Measurements from ENCODE around the gene MAP2K5. TPM values are rescaled to one million over a fixed set of nuclear protein-coding genes. Genes with fewer than 3 reads are reported as not detected.

The MAP2K5 gene
- total RNA-seq, 1 experiment from 2014 or later = 13.6 TPM

DNA sequence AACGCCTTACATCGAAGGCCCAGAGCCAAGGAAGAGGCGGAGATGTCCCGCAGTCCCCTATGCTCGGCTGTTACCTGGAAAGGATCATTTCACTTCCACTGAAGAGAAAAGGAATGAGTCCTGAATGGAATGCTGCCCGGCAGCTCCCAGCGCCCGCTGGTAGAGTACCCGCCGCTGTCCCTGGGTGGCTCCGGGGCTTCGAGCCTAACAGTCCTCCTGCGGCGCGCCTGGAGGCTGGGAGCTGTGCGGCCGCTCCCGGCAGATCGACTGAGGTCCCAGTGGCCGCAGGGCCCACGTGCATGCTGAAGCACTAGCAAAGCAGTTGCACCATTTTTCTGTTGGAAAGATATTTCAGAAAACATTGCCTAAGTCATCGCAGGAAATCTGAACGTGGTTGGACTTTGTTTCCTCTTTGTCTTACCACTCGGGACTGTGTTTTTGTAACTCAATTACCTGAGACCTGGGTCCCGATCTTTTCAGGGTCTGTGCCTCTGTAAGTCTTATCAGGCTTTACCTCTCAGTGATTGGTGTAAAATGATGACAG is 296.4 kb downstream of the MAP2K5 start:
- Mint-ChIP-seq H3K4me1 (peaks cover 55% of the 10 kb centered on the region), H3K27me3 (ENCODE audit: low read depth) (peaks cover 70% of the 10 kb centered on the region), H3K27ac (no peak overlapping the region), H3K4me3 (peak overlapping the region; percentile 90), H3K36me3 (peaks cover 2% of the 10 kb centered on the region; the same call in 1 of the 2 replicates), H3K9me3 (no peaks in the 10 kb centered on the region)
- peak; percentile 83 for DNase-seq (ENCODE audit: low spot score)
- POLR2A ChIA-PET = no interaction called here
- TF ChIP-seq GABPB1 (CRISPR knock-in tag; IDR thresholded peaks at IDR 0.05) (peak; percentile 53; the same call in 1 of the 2 replicates), ZNF423 (CRISPR knock-in tag; IDR thresholded peaks at IDR 0.05) (peak; percentile 74; the same call in 1 of the 2 replicates), GTF2I (CRISPR knock-in tag; conservative IDR thresholded peaks at IDR 0.05) (no peak), NFATC4 (CRISPR knock-in tag; IDR thresholded peaks at IDR 0.05) (no peak), ZNF396 (CRISPR knock-in tag; IDR thresholded peaks at IDR 0.05; ENCODE audit: borderline replicate concordance) (no peak), ZNF232 (CRISPR knock-in tag; IDR thresholded peaks at IDR 0.05) (0 out of 2 replicates have a peak, but pooled peaks have one; percentile 22), PRRX2 (CRISPR knock-in tag; IDR thresholded peaks at IDR 0.05) (no peak), ZNF671 (CRISPR knock-in tag; IDR thresholded peaks at IDR 0.05) (no peak), JAZF1 (CRISPR knock-in tag; IDR thresholded peaks at IDR 0.05) (no peak), SP1 (CRISPR knock-in tag; conservative IDR thresholded peaks at IDR 0.05) (no peak), ZNF317 (CRISPR knock-in tag; IDR thresholded peaks at IDR 0.05; ENCODE audit: borderline replicate concordance, low read depth) (no peak), SMAD3 (CRISPR knock-in tag; IDR thresholded peaks at IDR 0.05; ENCODE audit: borderline replicate concordance) (no peak)
- TF ChIP-seq, protein P1, sequence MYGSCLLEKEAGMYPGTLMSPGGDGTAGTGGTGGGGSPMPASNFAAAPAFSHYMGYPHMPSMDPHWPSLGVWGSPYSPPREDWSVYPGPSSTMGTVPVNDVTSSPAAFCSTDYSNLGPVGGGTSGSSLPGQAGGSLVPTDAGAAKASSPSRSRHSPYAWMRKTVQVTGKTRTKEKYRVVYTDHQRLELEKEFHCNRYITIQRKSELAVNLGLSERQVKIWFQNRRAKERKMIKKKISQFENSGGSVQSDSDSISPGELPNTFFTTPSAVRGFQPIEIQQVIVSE (CRISPR knock-in tag; IDR thresholded peaks at IDR 0.05; ENCODE audit: borderline replicate concordance) = no peak
- TF ChIP-seq, protein P2, sequence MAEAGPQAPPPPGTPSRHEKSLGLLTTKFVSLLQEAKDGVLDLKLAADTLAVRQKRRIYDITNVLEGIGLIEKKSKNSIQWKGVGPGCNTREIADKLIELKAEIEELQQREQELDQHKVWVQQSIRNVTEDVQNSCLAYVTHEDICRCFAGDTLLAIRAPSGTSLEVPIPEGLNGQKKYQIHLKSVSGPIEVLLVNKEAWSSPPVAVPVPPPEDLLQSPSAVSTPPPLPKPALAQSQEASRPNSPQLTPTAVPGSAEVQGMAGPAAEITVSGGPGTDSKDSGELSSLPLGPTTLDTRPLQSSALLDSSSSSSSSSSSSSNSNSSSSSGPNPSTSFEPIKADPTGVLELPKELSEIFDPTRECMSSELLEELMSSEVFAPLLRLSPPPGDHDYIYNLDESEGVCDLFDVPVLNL (CRISPR knock-in tag; IDR thresholded peaks at IDR 0.05; ENCODE audit: borderline replicate concordance, low read depth) = no peak
- TF ChIP-seq, protein P3, sequence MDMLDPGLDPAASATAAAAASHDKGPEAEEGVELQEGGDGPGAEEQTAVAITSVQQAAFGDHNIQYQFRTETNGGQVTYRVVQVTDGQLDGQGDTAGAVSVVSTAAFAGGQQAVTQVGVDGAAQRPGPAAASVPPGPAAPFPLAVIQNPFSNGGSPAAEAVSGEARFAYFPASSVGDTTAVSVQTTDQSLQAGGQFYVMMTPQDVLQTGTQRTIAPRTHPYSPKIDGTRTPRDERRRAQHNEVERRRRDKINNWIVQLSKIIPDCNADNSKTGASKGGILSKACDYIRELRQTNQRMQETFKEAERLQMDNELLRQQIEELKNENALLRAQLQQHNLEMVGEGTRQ (CRISPR knock-in tag; IDR thresholded peaks at IDR 0.05) = peak; percentile 14; the same call in 1 of the 2 replicates
- TF ChIP-seq, protein P4, sequence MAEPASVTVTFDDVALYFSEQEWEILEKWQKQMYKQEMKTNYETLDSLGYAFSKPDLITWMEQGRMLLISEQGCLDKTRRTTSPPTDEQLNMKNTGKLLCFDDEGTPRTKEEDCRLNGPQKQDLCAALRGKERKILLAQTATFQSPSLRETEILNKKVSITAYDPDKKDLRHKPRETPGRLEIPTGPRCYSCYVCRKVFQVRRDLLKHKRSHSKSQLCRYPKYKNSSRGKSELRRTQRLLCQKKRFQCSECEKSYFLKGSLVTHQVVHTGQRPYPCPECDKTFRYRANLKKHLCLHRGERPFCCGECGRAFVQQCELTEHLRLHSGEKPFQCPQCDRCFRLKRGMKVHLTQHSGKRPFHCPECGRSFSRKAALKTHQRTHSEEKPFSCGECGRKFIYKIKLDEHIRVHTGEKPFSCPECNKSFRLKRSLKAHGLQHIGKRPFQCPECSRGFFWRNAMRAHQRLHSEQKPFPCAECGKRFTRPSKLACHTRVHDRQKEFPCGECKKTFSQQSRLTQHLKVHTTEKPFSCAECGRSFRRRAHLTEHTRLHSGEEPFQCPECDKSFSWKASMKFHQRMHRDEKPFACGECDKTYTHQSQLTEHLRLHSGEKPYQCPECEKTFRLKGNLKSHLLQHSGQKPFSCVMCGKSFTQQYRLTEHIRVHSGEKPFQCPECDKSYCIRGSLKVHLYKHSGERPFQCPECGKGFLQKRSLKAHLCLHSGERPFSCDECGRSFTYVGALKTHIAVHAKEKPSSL (CRISPR knock-in tag; conservative IDR thresholded peaks at IDR 0.05) = no peak
- TF ChIP-seq, protein P5, sequence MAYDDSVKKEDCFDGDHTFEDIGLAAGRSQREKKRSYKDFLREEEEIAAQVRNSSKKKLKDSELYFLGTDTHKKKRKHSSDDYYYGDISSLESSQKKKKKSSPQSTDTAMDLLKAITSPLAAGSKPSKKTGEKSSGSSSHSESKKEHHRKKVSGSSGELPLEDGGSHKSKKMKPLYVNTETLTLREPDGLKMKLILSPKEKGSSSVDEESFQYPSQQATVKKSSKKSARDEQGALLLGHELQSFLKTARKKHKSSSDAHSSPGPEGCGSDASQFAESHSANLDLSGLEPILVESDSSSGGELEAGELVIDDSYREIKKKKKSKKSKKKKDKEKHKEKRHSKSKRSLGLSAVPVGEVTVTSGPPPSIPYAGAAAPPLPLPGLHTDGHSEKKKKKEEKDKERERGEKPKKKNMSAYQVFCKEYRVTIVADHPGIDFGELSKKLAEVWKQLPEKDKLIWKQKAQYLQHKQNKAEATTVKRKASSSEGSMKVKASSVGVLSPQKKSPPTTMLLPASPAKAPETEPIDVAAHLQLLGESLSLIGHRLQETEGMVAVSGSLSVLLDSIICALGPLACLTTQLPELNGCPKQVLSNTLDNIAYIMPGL (CRISPR knock-in tag; IDR thresholded peaks at IDR 0.05) = 0 out of 2 replicates have a peak, but pooled peaks have one; percentile 35
- TF ChIP-seq, protein P6, sequence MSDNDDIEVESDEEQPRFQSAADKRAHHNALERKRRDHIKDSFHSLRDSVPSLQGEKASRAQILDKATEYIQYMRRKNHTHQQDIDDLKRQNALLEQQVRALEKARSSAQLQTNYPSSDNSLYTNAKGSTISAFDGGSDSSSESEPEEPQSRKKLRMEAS (CRISPR knock-in tag; IDR thresholded peaks at IDR 0.05) = peak; percentile 67; the same call in 1 of the 2 replicates
- TF ChIP-seq, protein P7, sequence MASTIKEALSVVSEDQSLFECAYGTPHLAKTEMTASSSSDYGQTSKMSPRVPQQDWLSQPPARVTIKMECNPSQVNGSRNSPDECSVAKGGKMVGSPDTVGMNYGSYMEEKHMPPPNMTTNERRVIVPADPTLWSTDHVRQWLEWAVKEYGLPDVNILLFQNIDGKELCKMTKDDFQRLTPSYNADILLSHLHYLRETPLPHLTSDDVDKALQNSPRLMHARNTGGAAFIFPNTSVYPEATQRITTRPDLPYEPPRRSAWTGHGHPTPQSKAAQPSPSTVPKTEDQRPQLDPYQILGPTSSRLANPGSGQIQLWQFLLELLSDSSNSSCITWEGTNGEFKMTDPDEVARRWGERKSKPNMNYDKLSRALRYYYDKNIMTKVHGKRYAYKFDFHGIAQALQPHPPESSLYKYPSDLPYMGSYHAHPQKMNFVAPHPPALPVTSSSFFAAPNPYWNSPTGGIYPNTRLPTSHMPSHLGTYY (CRISPR knock-in tag; IDR thresholded peaks at IDR 0.05) = no peak
- TF ChIP-seq, protein P8, sequence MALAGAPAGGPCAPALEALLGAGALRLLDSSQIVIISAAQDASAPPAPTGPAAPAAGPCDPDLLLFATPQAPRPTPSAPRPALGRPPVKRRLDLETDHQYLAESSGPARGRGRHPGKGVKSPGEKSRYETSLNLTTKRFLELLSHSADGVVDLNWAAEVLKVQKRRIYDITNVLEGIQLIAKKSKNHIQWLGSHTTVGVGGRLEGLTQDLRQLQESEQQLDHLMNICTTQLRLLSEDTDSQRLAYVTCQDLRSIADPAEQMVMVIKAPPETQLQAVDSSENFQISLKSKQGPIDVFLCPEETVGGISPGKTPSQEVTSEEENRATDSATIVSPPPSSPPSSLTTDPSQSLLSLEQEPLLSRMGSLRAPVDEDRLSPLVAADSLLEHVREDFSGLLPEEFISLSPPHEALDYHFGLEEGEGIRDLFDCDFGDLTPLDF (CRISPR knock-in tag; IDR thresholded peaks at IDR 0.05) = no peak
- TF ChIP-seq, protein P9, sequence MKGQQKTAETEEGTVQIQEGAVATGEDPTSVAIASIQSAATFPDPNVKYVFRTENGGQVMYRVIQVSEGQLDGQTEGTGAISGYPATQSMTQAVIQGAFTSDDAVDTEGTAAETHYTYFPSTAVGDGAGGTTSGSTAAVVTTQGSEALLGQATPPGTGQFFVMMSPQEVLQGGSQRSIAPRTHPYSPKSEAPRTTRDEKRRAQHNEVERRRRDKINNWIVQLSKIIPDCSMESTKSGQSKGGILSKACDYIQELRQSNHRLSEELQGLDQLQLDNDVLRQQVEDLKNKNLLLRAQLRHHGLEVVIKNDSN (CRISPR knock-in tag; IDR thresholded peaks at IDR 0.05) = no peak
- TF ChIP-seq, protein P10, sequence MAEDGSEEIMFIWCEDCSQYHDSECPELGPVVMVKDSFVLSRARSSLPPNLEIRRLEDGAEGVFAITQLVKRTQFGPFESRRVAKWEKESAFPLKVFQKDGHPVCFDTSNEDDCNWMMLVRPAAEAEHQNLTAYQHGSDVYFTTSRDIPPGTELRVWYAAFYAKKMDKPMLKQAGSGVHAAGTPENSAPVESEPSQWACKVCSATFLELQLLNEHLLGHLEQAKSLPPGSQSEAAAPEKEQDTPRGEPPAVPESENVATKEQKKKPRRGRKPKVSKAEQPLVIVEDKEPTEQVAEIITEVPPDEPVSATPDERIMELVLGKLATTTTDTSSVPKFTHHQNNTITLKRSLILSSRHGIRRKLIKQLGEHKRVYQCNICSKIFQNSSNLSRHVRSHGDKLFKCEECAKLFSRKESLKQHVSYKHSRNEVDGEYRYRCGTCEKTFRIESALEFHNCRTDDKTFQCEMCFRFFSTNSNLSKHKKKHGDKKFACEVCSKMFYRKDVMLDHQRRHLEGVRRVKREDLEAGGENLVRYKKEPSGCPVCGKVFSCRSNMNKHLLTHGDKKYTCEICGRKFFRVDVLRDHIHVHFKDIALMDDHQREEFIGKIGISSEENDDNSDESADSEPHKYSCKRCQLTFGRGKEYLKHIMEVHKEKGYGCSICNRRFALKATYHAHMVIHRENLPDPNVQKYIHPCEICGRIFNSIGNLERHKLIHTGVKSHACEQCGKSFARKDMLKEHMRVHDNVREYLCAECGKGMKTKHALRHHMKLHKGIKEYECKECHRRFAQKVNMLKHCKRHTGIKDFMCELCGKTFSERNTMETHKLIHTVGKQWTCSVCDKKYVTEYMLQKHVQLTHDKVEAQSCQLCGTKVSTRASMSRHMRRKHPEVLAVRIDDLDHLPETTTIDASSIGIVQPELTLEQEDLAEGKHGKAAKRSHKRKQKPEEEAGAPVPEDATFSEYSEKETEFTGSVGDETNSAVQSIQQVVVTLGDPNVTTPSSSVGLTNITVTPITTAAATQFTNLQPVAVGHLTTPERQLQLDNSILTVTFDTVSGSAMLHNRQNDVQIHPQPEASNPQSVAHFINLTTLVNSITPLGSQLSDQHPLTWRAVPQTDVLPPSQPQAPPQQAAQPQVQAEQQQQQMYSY (CRISPR knock-in tag; IDR thresholded peaks at IDR 0.05) = no peak
- CTCF ChIA-PET = interaction anchor here (0.5 to 1.2 kb wide), 6 partner anchors 14 to 382 kb away, joined by 3 to 6 read pairs (median 4); no protein-coding TSS in a partner anchor
- ATAC-seq = peak; percentile 49

Measured in WTC11 (cell line).